Measurements from ENCODE around the gene ARHGAP32.

The ARHGAP32 gene

GRCh38 chr11:128947773-128948172 is 244.4 kb downstream of the ARHGAP32 start:
- peaks cover 2% of the 10 kb centered on the region for H3K4me1 ChIP-seq (ENCODE audit: insufficient read depth, low read length)
- H2AFZ ChIP-seq (ENCODE audit: low read depth, low read length) = no peak overlapping the region
- H3K9me3 ChIP-seq (ENCODE audit: low read length) = no peaks in the 10 kb centered on the region
- no peaks in the 10 kb centered on the region for H3K27me3 ChIP-seq (ENCODE audit: insufficient read depth, low read length)
- H3K36me3 ChIP-seq (ENCODE audit: insufficient read depth, low read length) = no peaks in the 10 kb centered on the region
- no peak overlapping the region for H3K4me3 ChIP-seq (ENCODE audit: low read length)

GRCh38 chr11:128946648-128947047 is 245.5 kb downstream of the ARHGAP32 start:
- no peaks in the 10 kb centered on the region for H3K27me3 ChIP-seq (ENCODE audit: insufficient read depth, low read length)
- H2AFZ ChIP-seq (ENCODE audit: low read depth, low read length) = no peak overlapping the region
- H3K36me3 ChIP-seq (ENCODE audit: insufficient read depth, low read length) = no peaks in the 10 kb centered on the region
- H3K4me1 ChIP-seq (ENCODE audit: insufficient read depth, low read length) = peaks cover 2% of the 10 kb centered on the region
- H3K9me3 ChIP-seq (ENCODE audit: low read length) = no peaks in the 10 kb centered on the region
- H3K4me3 ChIP-seq (ENCODE audit: low read length) = no peak overlapping the region

- no peaks in the 10 kb centered on the region for H3K27me3 ChIP-seq (ENCODE audit: insufficient read depth, low read length)
These were observed 248.6 kb downstream of the ARHGAP32 start for GRCh38 chr11:128943428-128943976.

GRCh38 chr11:128942817-128943427 is 249.2 kb downstream of the ARHGAP32 start, which contains the start of gene TP53AIP1:
TP53AIP1 (minus strand) TSS chr11:128942871; CDS start chr11:128937818, 5,053 bp downstream.
- Histone ChIP-seq H3K9me3 (ENCODE audit: low read length) (no peaks in the 10 kb centered on the region), H3K27me3 (ENCODE audit: insufficient read depth, low read length) (no peaks in the 10 kb centered on the region), H3K4me3 (ENCODE audit: low read length) (no peak within 1 kb of the TSS), H2AFZ (ENCODE audit: low read depth, low read length) (no peak within 1 kb of the TSS), H3K4me1 (ENCODE audit: insufficient read depth, low read length) (peaks cover 2% of the 10 kb centered on the region), H3K36me3 (ENCODE audit: insufficient read depth, low read length) (no peaks in the 10 kb centered on the region)

More at GRCh38 chr11:128943428-128943976, 248.6 kb downstream of the ARHGAP32 start:
- H2AFZ ChIP-seq (ENCODE audit: low read depth, low read length) = no peak overlapping the region
- H3K9me3 ChIP-seq (ENCODE audit: low read length) = no peaks in the 10 kb centered on the region
- no peaks in the 10 kb centered on the region for H3K36me3 ChIP-seq (ENCODE audit: insufficient read depth, low read length)
- H3K4me1 ChIP-seq (ENCODE audit: insufficient read depth, low read length) = peaks cover 2% of the 10 kb centered on the region
- no peak overlapping the region for H3K4me3 ChIP-seq (ENCODE audit: low read length)

GRCh38 chr11:128942272-128942612 is 249.9 kb downstream of the ARHGAP32 start:
- Histone ChIP-seq H3K4me1 (ENCODE audit: insufficient read depth, low read length) (peaks cover 6% of the 10 kb centered on the region), H3K4me3 (ENCODE audit: low read length) (no peak overlapping the region), H3K27me3 (ENCODE audit: insufficient read depth, low read length) (no peaks in the 10 kb centered on the region), H3K36me3 (ENCODE audit: insufficient read depth, low read length) (no peaks in the 10 kb centered on the region), H3K9me3 (ENCODE audit: low read length) (no peaks in the 10 kb centered on the region), H2AFZ (ENCODE audit: low read depth, low read length) (no peak overlapping the region)

- Histone ChIP-seq H3K4me1 (ENCODE audit: insufficient read depth, low read length) (peaks cover 11% of the 10 kb centered on the region), H3K36me3 (ENCODE audit: insufficient read depth, low read length) (no peaks in the 10 kb centered on the region), H3K27me3 (ENCODE audit: insufficient read depth, low read length) (no peaks in the 10 kb centered on the region), H3K4me3 (ENCODE audit: low read length) (no peak overlapping the region), H2AFZ (ENCODE audit: low read depth, low read length) (no peak overlapping the region), H3K9me3 (ENCODE audit: low read length) (no peaks in the 10 kb centered on the region)
These were observed 250.4 kb downstream of the ARHGAP32 start for GRCh38 chr11:128941573-128942271.

- no peaks in the 10 kb centered on the region for H3K36me3 ChIP-seq (ENCODE audit: insufficient read depth, low read length)
- H3K27me3 ChIP-seq (ENCODE audit: insufficient read depth, low read length) = no peaks in the 10 kb centered on the region
- no peak overlapping the region for H3K4me3 ChIP-seq (ENCODE audit: low read length)
- no peaks in the 10 kb centered on the region for H3K9me3 ChIP-seq (ENCODE audit: low read length)
- peaks cover 16% of the 10 kb centered on the region for H3K4me1 ChIP-seq (ENCODE audit: insufficient read depth, low read length)
- H2AFZ ChIP-seq (ENCODE audit: low read depth, low read length) = no peak overlapping the region
These were observed 251.0 kb downstream of the ARHGAP32 start for GRCh38 chr11:128941110-128941509.

- H3K9me3 ChIP-seq (ENCODE audit: low read length) = no peaks in the 10 kb centered on the region
These were observed 251.5 kb downstream of the ARHGAP32 start for GRCh38 chr11:128940603-128941002.

GRCh38 chr11:128940156-128940555 is 252.0 kb downstream of the ARHGAP32 start:
- Histone ChIP-seq H3K36me3 (ENCODE audit: insufficient read depth, low read length) (no peaks in the 10 kb centered on the region), H3K27me3 (ENCODE audit: insufficient read depth, low read length) (no peaks in the 10 kb centered on the region), H3K4me3 (ENCODE audit: low read length) (no peak overlapping the region), H3K4me1 (ENCODE audit: insufficient read depth, low read length) (peaks cover 16% of the 10 kb centered on the region), H2AFZ (ENCODE audit: low read depth, low read length) (no peak overlapping the region), H3K9me3 (ENCODE audit: low read length) (no peaks in the 10 kb centered on the region)

More at GRCh38 chr11:128940603-128941002, 251.5 kb downstream of the ARHGAP32 start:
- H3K36me3 ChIP-seq (ENCODE audit: insufficient read depth, low read length) = no peaks in the 10 kb centered on the region
- no peaks in the 10 kb centered on the region for H3K27me3 ChIP-seq (ENCODE audit: insufficient read depth, low read length)
- H3K4me1 ChIP-seq (ENCODE audit: insufficient read depth, low read length) = peaks cover 16% of the 10 kb centered on the region
- no peak overlapping the region for H3K4me3 ChIP-seq (ENCODE audit: low read length)
- H2AFZ ChIP-seq (ENCODE audit: low read depth, low read length) = no peak overlapping the region

- Histone ChIP-seq H3K27me3 (ENCODE audit: insufficient read depth, low read length) (no peaks in the 10 kb centered on the region), H3K9me3 (ENCODE audit: low read length) (no peaks in the 10 kb centered on the region), H3K4me3 (ENCODE audit: low read length) (no peak overlapping the region), H2AFZ (ENCODE audit: low read depth, low read length) (no peak overlapping the region), H3K36me3 (ENCODE audit: insufficient read depth, low read length) (no peaks in the 10 kb centered on the region), H3K4me1 (ENCODE audit: insufficient read depth, low read length) (peaks cover 16% of the 10 kb centered on the region)
These were observed 252.5 kb downstream of the ARHGAP32 start for GRCh38 chr11:128939591-128939990.

- H3K4me1 ChIP-seq (ENCODE audit: insufficient read depth, low read length) = peaks cover 14% of the 10 kb centered on the region
- no peaks in the 10 kb centered on the region for H3K27me3 ChIP-seq (ENCODE audit: insufficient read depth, low read length)
- H3K4me3 ChIP-seq (ENCODE audit: low read length) = no peak overlapping the region
- no peak overlapping the region for H2AFZ ChIP-seq (ENCODE audit: low read depth, low read length)
- no peaks in the 10 kb centered on the region for H3K9me3 ChIP-seq (ENCODE audit: low read length)
- no peaks in the 10 kb centered on the region for H3K36me3 ChIP-seq (ENCODE audit: insufficient read depth, low read length)
These were observed 253.8 kb downstream of the ARHGAP32 start for GRCh38 chr11:128938156-128938885.

GRCh38 chr11:128937480-128937879 is 254.6 kb downstream of the ARHGAP32 start:
- Histone ChIP-seq H3K9me3 (ENCODE audit: low read length) (no peaks in the 10 kb centered on the region), H2AFZ (ENCODE audit: low read depth, low read length) (peak overlapping the region; percentile 69), H3K27me3 (ENCODE audit: insufficient read depth, low read length) (no peaks in the 10 kb centered on the region), H3K4me1 (ENCODE audit: insufficient read depth, low read length) (peaks cover 14% of the 10 kb centered on the region), H3K36me3 (ENCODE audit: insufficient read depth, low read length) (no peaks in the 10 kb centered on the region), H3K4me3 (ENCODE audit: low read length) (no peak overlapping the region)

Measured in neuron (in vitro differentiated cells).